Smooth muscle cell (in vitro differentiated cells): ENCODE results near the gene CES2. TPM values are rescaled to one million over a fixed set of nuclear protein-coding genes. Genes with fewer than 3 reads are reported as not detected.

ENCODE experiments used
- DNase-seq: peaks from one replicate; lab custom pipeline; 2025; ENCODE audit not compliant: unreplicated experiment; lab: John Stamatoyannopoulos, UW
- H2AFZ ChIP-seq: fragments of 200-600 bp; sonication (generic); 2 replicates; pipeline ENCODE4 v1.6.0; 2016; ENCODE audit warnings: antibody characterized with exemption, low read depth, mild to moderate bottlenecking
- H3F3A ChIP-seq: fragments of 200-600 bp; sonication (generic); 2 replicates; pipeline ENCODE4 v1.6.0; 2017; ENCODE audit warnings: antibody characterized with exemption, low read depth
- H3K27ac ChIP-seq: fragments of 200-600 bp; sonication (generic); 2 replicates; pipeline ENCODE4 v1.5.1; 2016; ENCODE audit warnings: low read depth, mild to moderate bottlenecking
- H3K27me3 ChIP-seq: fragments of 200-600 bp; sonication (generic); 2 replicates; pipeline ENCODE4 v1.6.1; 2016; ENCODE audit warnings: low read depth, mild to moderate bottlenecking
- H3K36me3 ChIP-seq: fragments of 200-600 bp; sonication (generic); 2 replicates; pipeline ENCODE4 v1.5.1; 2016; ENCODE audit warnings: low read depth
- H3K4me1 ChIP-seq: fragments of 200-600 bp; sonication (generic); 2 replicates; pipeline ENCODE4 v1.5.1; 2016; ENCODE audit warnings: low read depth
- H3K4me2 ChIP-seq: fragments of 200-600 bp; sonication (generic); 2 replicates; pipeline ENCODE4 v1.6.0; 2016; ENCODE audit warnings: mild to moderate bottlenecking
- H3K4me3 ChIP-seq: fragments of 200-600 bp; sonication (generic); 2 replicates; pipeline ENCODE4 v1.5.1; 2016; ENCODE audit warnings: mild to moderate bottlenecking
- H3K79me2 ChIP-seq: fragments of 200-600 bp; sonication (generic); 2 replicates; pipeline ENCODE4 v1.6.0; 2016; ENCODE audit warnings: low read depth, mild to moderate bottlenecking
- H3K9ac ChIP-seq: fragments of 200-600 bp; sonication (generic); 2 replicates; pipeline ENCODE4 v1.6.0; 2016; ENCODE audit warnings: low read depth
- H3K9me3 ChIP-seq: fragments of 200-600 bp; sonication (generic); replicated peaks from 2 replicates; pipeline ENCODE4 v1.5.1; 2016; ENCODE audit warnings: low read depth
- H4K20me1 ChIP-seq: fragments of 200-600 bp; sonication (generic); 2 replicates; pipeline ENCODE4 v1.6.0; 2016; ENCODE audit warnings: low read depth
- CTCF ChIP-seq: fragments of 200-600 bp; sonication (generic); IDR thresholded peaks from 2 replicates; pipeline ENCODE4 v1.5.1; 2017; ENCODE audit warnings: borderline replicate concordance, mild to moderate bottlenecking, antibody characterized with exemption; ENCODE audit not compliant: insufficient read depth, poor library complexity, severe bottlenecking
- WGBS: methylation state at CpG from one replicate; pipeline ENCODE4 v1.1.7; 2016; ENCODE audit warnings: low lambda C conversion rate; 5-methylcytosine and 5-hydroxymethylcytosine counted together
- polyA plus RNA-seq: library from polyadenylated mRNA; unstranded; fragments of >200 nt; fragmentation: Nextera tagmentation; extraction: Ambion mirVana; gene quantifications from 2 replicates; pipeline ENCODE4 v1.2.1, GENCODE V29; 2016
- total RNA-seq: library from RNA; depleted of rRNA; stranded (reverse); fragments of >200 nt; gene quantifications from 2 replicates; pipeline ENCODE4 v1.2.3, GENCODE V29; 2014

CES2 gene
- total and polyA plus RNA-seq, 2 experiments from 2014 or later = 12.1 to 26.9 TPM

DNA sequence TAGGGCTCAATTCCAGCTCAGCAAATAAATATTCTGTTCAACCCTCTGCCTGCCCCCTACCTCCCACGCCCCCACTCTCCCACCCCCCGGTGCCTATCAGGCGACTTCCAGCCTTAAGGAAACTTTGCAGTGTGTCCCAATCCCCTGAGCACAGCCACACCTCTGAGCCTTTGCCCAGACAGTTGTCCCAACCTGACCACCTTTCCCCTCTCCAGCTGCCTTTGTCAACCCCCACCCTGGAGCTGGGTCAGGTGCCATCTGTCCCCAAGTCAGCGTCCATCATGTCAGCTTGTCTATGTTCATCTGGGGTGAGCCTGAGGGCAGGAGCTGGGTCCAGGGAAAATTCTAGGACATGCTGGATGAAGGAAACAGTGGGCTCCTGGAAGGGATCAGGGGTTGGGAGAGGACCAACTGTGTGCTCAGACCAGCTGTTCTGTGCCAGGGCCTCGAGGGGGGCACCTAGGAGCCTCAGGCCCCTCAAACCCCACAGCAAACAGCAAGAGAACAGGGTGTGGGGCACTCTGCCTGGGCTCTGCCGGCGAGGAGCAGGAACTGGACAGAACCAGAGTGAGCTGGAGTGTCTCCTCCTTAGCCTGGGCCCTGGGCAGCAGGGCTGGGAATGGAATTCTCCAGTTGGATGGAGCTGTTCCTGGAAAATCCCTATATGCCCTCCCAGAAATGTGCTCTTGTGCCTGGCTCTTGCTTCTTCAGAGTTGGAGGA is 34.4 kb upstream of the CES2 start:
- H3K27ac ChIP-seq = peak overlapping the region; percentile 65
- H3K79me2 ChIP-seq = no peaks in the 10 kb centered on the region
- peaks cover 10% of the 10 kb centered on the region for H3K4me1 ChIP-seq
- no peak for DNase-seq
- H3K27me3 ChIP-seq = no peaks in the 10 kb centered on the region
- no peak for TF ChIP-seq CTCF
- no peaks in the 10 kb centered on the region for H3K36me3 ChIP-seq
- peak overlapping the region; percentile 39 for H3K9ac ChIP-seq
- peaks cover 11% of the 10 kb centered on the region for H3F3A ChIP-seq
- no peak overlapping the region for H3K4me3 ChIP-seq
- 60% methylated on average over 7 of the region's 7 CpGs for WGBS
- H4K20me1 ChIP-seq = no peaks in the 10 kb centered on the region
- no peaks in the 10 kb centered on the region for H3K9me3 ChIP-seq
- peak overlapping the region; percentile 67 for H3K4me2 ChIP-seq
- no peak overlapping the region for H2AFZ ChIP-seq

DNA sequence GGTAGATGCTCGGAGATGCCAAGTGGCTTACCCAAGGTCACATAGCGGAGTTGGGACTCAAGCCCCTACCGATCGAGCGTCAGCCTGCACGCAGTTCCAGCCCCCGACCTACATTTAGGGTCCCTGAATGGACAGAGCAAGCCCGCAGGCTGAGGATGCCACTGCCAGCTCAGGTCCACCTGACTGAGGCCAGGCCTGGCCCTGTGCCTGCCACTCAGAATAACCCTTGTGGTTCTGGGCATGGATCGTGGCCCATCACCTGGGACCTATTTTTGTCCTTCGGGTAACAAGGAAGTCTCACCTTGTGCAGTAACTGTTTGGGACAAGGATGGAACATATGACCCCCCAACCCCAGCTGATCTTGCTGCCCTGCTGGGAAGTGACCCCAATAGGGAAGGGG is 33.7 kb upstream of the CES2 start:
- H3K9ac ChIP-seq = no peak overlapping the region
- TF ChIP-seq CTCF = no peak
- H3K27me3 ChIP-seq = no peaks in the 10 kb centered on the region
- no peaks in the 10 kb centered on the region for H4K20me1 ChIP-seq
- no peak for DNase-seq
- no peaks in the 10 kb centered on the region for H3K79me2 ChIP-seq
- 98% methylated on average over 10 of the region's 10 CpGs for WGBS
- peak overlapping the region; percentile 29 for H3K27ac ChIP-seq
- H2AFZ ChIP-seq = no peak overlapping the region
- no peak overlapping the region for H3K4me2 ChIP-seq
- H3K36me3 ChIP-seq = no peaks in the 10 kb centered on the region
- no peaks in the 10 kb centered on the region for H3K9me3 ChIP-seq
- no peak overlapping the region for H3K4me3 ChIP-seq
- peaks cover 11% of the 10 kb centered on the region for H3K4me1 ChIP-seq
- H3F3A ChIP-seq = peaks cover 11% of the 10 kb centered on the region

DNA sequence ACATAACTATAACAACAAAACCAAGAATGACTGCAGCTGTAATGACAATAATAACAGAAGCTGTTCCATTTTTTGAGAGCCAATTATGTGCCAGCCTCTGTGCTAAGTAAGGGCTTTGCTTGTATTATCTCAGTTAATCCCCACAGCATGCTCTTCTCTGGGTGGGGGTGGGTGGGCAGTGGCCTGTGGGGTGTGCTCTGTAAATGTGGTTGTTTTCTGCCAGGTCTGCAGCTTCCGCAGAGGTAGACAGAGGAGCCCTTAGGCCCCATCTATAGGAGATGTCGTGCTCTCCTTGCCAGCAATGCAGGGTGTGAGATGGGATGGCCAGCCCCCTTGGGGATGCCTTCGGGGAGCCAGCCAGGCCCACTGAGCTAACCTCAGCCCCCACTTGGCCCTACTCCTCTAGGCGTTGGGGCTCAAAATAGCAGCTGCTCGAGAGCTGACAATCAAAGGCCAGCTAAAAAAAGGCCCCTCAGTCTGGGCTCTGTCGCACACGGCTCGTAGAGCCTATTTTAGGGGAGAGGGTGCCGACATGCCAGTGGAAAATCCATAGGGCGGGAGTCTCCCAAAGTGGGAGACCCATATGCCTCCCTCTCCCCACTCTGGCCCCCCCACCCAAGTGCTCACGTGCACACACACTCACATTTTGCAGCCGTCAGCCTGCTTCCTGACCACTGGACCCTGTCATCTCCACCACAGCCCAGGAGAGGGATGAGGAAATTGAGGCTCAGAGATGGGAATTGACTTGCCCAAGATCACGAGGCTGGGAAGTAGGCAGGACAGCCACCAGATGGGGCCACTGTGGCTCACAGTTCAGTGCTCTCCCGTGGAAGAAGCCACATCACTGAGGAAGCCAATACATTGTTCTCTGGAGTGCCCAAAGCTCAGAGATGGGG is 32.4 kb upstream of the CES2 start:
- no peaks in the 10 kb centered on the region for H3K9me3 ChIP-seq
- H3K36me3 ChIP-seq = no peaks in the 10 kb centered on the region
- no peak overlapping the region for H3K9ac ChIP-seq
- no peak overlapping the region for H3K4me3 ChIP-seq
- no peaks in the 10 kb centered on the region for H3K27me3 ChIP-seq
- H3K27ac ChIP-seq = peak overlapping the region; percentile 97
- H3K4me1 ChIP-seq = peaks cover 11% of the 10 kb centered on the region
- H3F3A ChIP-seq = peaks cover 11% of the 10 kb centered on the region
- no peaks in the 10 kb centered on the region for H3K79me2 ChIP-seq
- 69% methylated on average over 14 of the region's 14 CpGs for WGBS
- H2AFZ ChIP-seq = no peak overlapping the region
- TF ChIP-seq CTCF = no peak
- no peak for DNase-seq
- H4K20me1 ChIP-seq = no peaks in the 10 kb centered on the region
- H3K4me2 ChIP-seq = no peak overlapping the region
